Nephron (organoid): Measurements from ENCODE around the gene OR1F1.
A peak's percentile ranks its signal among the peaks of the same experiment; 100 is the strongest.
"Not testable (repeated sequence)": the region's sequence is repeated elsewhere in the genome, so short reads cannot be mapped to it uniquely, and the experiment has no call there.

Experiments used
- H3K27ac Mint-ChIP-seq, 3 experiments: 2 replicates each; pipeline ENCODE4 v1.8.0; 2020; ENCODE audit warnings: mixed read lengths in 3 of 3, mild to moderate bottlenecking in 2 of 3, moderate library complexity in 1 of 3
- H3K27me3 Mint-ChIP-seq: 2 replicates; pipeline ENCODE4 v1.8.0; 2021; ENCODE audit warnings: low read depth, mild to moderate bottlenecking, moderate library complexity, mixed read lengths
- H3K36me3 Mint-ChIP-seq: 2 replicates; pipeline ENCODE4 v1.8.0; 2020; ENCODE audit warnings: low read depth, mixed read lengths
- H3K4me1 Mint-ChIP-seq: 2 replicates; pipeline ENCODE4 v1.8.0; 2020; ENCODE audit warnings: mixed read lengths
- H3K4me3 Mint-ChIP-seq, 3 experiments: 2 replicates each; pipeline ENCODE4 v1.8.0; 2020; ENCODE audit warnings: mild to moderate bottlenecking in 3 of 3, mixed read lengths in 3 of 3, moderate library complexity in 2 of 3
- H3K9me3 Mint-ChIP-seq: 2 replicates; pipeline ENCODE4 v1.8.0; 2020; ENCODE audit warnings: mixed read lengths
- TF ChIP-seq, protein P1 (sequence below), 3 experiments: fragments of 200-600 bp; sonication (generic); IDR thresholded peaks; one replicate each; pipeline ENCODE4 v1.5.0; 2021; ENCODE audit warnings: antibody characterized with exemption in 3 of 3; ENCODE audit not compliant: unreplicated experiment in 3 of 3

Gene OR1F1

DNA sequence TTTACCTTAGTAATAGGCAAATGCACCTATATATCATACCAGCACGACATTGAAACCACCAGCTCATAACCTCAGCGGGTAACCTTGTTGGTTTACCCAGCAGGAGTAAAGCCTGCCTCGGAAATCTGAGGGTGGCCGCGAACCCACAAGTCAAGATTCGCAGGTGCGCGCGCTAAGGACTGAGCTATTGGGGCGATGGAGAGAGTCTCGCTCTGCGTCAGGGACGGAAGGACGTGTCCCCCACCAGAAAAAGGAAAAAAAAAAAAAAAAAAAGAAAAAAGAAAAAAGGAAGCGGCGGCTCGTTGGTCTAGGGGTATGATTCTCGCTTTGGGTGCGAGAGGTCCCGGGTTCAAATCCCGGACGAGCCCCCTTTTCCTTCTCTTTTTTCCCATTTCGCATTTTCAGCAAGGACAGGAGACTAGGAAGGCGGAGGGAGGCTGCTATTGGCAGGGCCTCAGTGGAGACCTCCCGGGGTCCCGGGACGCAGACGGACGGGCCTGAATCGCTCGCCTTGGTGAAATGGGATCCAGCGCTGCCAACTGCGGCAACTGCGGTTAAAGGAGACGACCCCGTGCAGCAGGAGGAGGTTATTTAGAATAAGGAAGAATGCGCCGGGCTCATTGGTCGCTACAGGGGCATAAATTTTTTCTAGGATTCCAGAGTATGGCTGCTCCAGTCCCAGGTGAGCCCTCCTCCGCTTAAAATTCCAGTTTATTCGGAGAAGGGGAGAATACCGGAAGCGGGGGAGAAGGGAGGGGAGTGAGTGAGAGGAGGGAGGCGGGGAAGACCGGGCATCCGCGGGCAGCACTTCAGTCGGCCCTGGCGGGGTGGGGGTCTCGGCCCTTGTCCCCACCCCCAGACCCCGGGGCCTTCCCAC lies at the start of gene OR1F1:
OR1F1 (plus strand) TSS at position 407 of the 877 bp plus-strand sequence.
- Mint-ChIP-seq H3K27ac (peak within 1 kb of the TSS in 1 of 3 experiments; percentile 49), H3K27me3 (peaks cover 96% of the 10 kb centered on the region), H3K36me3 (peaks cover 5% of the 10 kb centered on the region), H3K4me3 (peak within 1 kb of the TSS; percentile 88 to 89 (median 89)), H3K9me3 (peaks cover 6% of the 10 kb centered on the region), H3K4me1 (peaks cover 27% of the 10 kb centered on the region)
- TF ChIP-seq, protein P1, sequence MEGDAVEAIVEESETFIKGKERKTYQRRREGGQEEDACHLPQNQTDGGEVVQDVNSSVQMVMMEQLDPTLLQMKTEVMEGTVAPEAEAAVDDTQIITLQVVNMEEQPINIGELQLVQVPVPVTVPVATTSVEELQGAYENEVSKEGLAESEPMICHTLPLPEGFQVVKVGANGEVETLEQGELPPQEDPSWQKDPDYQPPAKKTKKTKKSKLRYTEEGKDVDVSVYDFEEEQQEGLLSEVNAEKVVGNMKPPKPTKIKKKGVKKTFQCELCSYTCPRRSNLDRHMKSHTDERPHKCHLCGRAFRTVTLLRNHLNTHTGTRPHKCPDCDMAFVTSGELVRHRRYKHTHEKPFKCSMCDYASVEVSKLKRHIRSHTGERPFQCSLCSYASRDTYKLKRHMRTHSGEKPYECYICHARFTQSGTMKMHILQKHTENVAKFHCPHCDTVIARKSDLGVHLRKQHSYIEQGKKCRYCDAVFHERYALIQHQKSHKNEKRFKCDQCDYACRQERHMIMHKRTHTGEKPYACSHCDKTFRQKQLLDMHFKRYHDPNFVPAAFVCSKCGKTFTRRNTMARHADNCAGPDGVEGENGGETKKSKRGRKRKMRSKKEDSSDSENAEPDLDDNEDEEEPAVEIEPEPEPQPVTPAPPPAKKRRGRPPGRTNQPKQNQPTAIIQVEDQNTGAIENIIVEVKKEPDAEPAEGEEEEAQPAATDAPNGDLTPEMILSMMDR (IDR thresholded peaks at IDR 0.05; ENCODE audit: unreplicated experiment in 3 of 3), result no peak

DNA sequence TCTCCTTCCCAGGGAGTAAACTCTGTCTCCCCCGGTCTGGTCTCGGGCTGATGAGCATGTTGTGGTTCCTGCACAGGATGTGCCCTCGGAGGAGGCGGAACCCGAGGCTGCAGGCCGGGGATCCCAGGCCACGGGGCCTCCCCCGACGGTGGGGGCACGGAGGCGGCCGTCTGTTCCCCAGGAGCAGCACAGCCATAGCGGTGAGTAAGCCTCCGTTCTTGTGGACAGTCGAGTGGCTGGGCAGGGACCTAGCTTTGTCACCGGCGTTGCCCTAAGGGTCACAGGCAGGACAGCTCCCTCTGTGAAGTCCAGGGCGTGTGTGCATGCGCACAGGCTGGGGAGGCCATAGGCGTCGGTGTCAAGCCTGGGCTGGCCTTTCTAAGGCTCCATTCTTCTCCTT lies 49.7 kb upstream of the OR1F1 start:
- Mint-ChIP-seq H3K27me3 (no peaks in the 10 kb centered on the region), H3K27ac (no peak overlapping the region), H3K4me1 (peaks cover 15% of the 10 kb centered on the region), H3K36me3 (peaks cover 10% of the 10 kb centered on the region), H3K4me3 (no peak overlapping the region), H3K9me3 (no peaks in the 10 kb centered on the region)
- TF ChIP-seq, protein P1 (IDR thresholded peaks at IDR 0.05; ENCODE audit: unreplicated experiment in 3 of 3), result no peak

DNA sequence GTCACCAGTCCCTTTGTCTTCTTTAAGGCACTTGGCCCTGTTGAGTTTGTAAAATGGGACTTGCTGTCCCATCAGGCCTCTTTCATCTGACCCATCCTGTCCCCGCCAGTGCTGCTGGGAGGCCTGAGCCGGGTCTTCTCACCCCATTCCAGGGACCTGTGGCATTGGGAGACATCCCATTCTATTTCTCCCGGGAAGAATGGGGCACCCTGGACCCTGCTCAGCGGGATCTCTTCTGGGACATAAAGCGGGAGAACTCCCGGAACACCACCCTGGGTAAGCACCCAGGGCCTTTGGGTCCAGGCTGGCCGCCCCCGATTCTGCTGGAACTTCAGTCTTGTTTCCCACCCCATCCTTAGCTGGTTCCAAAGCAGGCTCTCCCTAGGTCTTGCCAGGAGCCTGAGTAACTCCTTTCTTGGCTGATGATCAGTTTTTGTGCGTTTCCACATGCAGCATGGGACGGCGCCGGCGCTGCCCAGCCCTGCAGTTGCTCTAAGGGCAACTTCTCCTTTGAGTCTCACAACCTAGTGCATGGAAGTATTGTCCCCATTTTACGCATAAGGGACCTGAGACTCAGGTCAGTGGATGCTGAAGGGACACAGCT lies 49.1 kb upstream of the OR1F1 start:
- peaks cover 12% of the 10 kb centered on the region for H3K4me1 Mint-ChIP-seq
- H3K36me3 Mint-ChIP-seq, result peaks cover 10% of the 10 kb centered on the region
- TF ChIP-seq, protein P1 (IDR thresholded peaks at IDR 0.05; ENCODE audit: unreplicated experiment in 3 of 3), result no peak
- H3K27ac Mint-ChIP-seq, result no peak overlapping the region
- no peaks in the 10 kb centered on the region for H3K27me3 Mint-ChIP-seq
- no peaks in the 10 kb centered on the region for H3K9me3 Mint-ChIP-seq
- H3K4me3 Mint-ChIP-seq, result peak overlapping the region; percentile 16 to 68 (median 60)

DNA sequence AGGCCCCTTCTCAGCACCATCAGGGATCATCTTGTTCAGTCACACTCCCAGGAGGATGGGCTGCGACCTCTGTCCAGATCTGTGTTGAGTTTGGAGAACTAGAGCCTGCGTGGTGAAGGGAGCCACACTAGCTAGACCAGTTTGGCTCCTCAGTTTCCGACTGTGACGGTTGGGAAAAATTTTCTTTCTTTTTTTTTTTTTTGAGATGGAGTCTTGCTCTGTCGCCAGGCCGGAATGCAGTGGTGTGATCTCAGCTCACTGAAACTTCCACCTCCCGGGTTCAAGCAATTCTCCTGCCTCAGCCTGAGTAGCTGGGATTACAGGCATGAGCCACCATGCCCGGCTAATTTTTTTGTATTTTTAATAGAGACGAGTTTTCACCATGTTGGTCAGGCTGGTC lies 48.4 kb upstream of the OR1F1 start:
- H3K4me3 Mint-ChIP-seq, H3K27ac Mint-ChIP-seq: not testable (repeated sequence)

DNA sequence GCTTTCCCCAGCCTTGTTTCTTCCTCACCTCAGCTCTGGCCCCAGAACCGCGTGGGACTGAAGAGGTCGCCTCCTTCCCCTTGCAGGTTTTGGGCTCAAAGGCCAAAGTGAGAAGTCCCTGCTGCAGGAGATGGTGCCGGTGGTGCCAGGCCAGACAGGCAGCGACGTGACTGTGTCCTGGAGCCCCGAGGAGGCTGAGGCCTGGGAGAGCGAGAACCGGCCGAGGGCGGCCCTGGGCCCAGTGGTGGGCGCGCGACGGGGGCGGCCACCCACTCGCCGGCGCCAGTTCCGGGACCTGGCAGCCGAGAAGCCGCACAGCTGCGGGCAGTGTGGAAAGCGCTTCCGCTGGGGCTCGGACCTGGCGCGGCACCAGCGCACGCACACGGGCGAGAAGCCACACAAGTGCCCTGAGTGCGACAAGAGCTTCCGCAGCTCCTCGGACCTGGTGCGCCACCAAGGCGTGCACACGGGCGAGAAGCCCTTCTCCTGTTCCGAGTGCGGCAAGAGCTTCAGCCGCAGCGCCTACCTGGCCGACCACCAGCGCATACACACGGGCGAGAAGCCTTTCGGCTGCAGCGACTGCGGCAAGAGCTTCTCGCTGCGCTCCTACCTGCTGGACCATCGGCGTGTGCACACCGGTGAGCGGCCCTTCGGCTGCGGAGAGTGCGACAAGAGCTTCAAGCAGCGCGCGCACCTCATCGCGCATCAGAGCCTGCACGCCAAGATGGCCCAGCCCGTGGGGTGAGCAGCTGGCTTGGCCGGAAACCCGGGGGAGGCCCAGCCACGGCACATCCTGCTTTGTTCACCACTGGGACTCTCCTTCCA lies 47.2 kb upstream of the OR1F1 start:
- H3K4me1 Mint-ChIP-seq, result no peaks in the 10 kb centered on the region
- peaks cover 10% of the 10 kb centered on the region for H3K36me3 Mint-ChIP-seq
- H3K9me3 Mint-ChIP-seq, result no peaks in the 10 kb centered on the region
- H3K4me3 Mint-ChIP-seq, result no peak overlapping the region
- H3K27ac Mint-ChIP-seq, result no peak overlapping the region
- H3K27me3 Mint-ChIP-seq, result peaks cover 6% of the 10 kb centered on the region
- TF ChIP-seq, protein P1 (IDR thresholded peaks at IDR 0.05; ENCODE audit: unreplicated experiment in 3 of 3), result no peak

More for the DNA sequence above, 48.4 kb upstream of the OR1F1 start:
- not testable (repeated sequence) for H3K27me3 Mint-ChIP-seq, H3K4me1 Mint-ChIP-seq, H3K36me3 Mint-ChIP-seq, H3K9me3 Mint-ChIP-seq

DNA sequence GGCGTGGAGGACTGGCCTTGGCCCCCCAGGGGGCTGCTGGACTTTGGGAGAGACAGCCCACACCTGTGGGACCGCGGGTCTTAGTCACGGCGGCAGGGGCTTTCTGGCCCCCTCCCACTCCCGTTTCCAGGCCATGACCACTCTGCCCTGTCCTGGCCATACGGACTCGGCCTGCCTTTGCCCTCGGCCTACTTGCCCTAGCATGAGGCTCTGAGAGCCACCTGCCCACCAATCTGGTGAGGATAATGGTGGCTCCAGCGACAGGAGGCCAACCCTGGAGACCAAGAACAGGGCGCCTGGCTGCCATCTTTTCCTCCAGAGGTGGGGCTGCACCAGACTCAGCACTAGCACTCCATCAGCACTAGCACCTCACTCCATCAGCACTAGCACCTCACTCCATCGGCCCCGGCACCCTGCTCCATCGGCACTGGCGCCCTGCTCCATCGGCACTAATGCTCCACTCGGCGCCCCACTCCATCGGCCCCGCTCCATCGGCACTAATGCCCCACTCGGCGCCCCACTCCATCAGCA lies 46.2 kb upstream of the OR1F1 start:
- TF ChIP-seq, protein P1 (IDR thresholded peaks at IDR 0.05; ENCODE audit: unreplicated experiment in 3 of 3), result no peak
- Mint-ChIP-seq H3K4me1 (no peaks in the 10 kb centered on the region), H3K36me3 (peaks cover 10% of the 10 kb centered on the region), H3K4me3 (peak overlapping the region in 1 of 3 experiments; percentile 18), H3K27me3 (peaks cover 6% of the 10 kb centered on the region), H3K27ac (no peak overlapping the region), H3K9me3 (no peaks in the 10 kb centered on the region)
